Endothelial cell of hepatic sinusoid (primary cell): ENCODE measurements around the gene TTLL5.

Experiments
- in situ Hi-C: cut with HindIII; loops from 2 replicates; pipeline ENCODE4 v1.10.0; 2017; ENCODE audit warnings: low sequenced_read_pairs

TTLL5 gene

DNA sequence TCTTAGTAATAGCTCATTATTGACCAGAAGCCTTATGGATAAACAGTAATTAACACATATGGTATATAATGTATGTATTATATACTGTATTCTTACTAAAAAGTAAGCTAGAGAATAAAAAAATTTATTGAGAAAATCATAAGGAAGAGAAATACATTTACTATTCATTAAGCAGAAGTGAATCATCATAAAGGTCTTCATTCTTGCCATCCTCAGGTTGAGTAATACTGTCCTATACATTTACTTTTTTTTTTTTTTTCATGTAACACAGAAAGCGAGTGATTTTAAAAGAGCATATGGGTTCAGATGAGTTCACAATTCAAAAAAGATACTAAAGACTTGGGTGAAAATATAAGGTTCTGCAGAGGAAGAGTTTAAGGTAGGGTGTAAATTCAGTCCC is 168.3 kb downstream of the TTLL5 start:
- in situ Hi-C loops: no loop called here

DNA sequence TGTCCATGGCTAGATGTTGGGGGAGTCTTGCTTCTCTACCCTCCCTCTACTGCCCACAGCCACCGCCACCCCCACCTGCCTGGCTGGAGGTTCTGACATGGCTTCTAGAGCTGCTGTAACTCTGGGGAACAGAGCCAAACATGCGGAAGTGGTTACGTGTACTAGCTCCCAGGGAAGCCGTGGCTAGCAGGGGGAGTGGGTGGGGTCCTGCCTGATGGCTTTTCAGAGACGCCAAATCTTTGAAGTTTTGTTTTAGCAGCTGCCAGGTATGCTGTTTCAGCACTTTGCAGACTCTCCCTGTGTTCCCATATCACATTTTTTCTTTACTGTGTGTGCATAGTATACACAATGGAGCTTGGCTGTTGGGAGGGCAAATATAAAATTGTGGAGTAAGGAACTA is 170.4 kb downstream of the TTLL5 start:
- in situ Hi-C loops: no loop called here

DNA sequence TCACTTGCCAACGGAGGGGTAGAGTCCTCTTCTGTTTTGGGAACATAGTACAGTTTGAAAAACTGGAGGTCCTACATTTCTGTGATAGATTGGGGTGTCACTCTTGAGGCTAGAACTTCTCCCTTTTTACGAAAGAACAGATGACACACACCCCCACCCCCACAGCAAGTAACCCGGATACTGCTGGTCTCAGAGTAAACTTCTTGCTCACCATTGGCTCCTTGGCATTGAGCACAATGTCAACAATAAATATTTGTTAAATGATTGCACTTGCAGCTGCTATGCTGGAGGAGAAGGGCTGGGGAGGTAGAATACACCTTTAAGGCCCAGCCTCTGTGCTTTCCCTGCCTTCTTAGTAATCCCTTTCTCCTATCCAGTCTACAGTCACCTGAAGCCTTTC is 170.9 kb downstream of the TTLL5 start:
- in situ Hi-C loops: no loop called here

DNA sequence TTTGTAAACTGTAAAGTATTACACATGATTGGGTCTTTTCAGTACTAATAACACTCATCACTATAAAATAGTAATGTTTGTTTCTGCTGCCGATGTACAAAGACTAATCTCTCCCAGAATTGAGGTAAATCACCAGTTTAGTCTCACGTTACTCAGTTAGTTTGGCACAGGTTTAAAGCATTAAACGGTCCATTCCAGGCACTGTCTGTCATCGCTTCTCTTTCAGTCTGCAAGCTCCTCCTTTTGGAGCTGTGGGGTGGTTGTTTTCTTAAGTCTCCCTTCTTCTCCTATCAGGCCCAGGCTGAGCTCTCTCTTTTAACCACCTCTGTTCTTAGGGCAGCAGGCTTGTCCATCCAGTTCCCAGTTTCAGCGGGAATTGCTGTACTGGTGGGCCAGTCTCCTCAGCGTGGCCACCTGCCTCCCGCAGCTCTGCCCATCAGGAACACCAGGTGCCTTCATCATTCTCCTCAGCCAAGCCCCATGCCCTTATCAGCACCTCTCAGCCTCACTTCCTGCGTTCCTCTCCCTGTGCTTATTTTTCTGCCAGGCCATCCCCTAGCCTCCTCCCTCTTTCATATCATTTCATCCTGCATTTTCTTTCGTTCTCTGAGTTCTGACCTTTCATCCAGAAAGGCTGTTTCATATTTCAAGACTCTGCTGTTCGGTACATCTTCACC is 171.7 kb downstream of the TTLL5 start:
- in situ Hi-C loops: no loop called here

DNA sequence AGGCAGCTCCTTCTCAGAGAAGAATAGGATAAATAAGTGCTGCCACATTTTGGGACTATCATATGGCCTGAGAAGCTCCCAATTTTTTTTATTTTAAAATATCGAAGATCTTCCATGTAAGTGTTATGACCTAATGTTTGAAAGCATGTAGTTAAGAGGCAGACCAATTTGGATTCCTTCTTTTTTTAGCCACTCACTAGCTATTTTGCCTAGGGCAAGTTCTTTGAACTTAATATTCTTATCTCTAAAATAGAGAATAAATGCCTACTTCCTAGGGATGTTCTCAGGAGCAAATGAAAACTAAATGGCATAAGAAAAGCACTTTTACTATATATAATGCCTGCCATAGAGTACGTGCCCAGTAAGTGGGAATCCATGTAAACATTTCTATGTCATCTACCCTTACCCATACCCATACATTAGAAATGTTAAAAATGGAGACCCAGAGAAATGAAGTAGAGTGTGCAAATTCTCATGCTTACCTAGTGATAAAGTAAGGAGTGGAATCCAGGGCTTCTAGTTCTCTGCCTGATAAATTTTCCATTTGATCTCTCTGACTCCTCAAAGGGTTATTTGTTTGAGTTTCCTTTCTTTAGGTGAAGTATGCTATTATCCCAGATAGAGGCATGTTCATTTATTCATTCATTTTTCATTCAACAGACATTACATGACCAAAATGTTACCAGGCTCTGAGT is 172.4 kb downstream of the TTLL5 start:
- in situ Hi-C loops: no loop called here

DNA sequence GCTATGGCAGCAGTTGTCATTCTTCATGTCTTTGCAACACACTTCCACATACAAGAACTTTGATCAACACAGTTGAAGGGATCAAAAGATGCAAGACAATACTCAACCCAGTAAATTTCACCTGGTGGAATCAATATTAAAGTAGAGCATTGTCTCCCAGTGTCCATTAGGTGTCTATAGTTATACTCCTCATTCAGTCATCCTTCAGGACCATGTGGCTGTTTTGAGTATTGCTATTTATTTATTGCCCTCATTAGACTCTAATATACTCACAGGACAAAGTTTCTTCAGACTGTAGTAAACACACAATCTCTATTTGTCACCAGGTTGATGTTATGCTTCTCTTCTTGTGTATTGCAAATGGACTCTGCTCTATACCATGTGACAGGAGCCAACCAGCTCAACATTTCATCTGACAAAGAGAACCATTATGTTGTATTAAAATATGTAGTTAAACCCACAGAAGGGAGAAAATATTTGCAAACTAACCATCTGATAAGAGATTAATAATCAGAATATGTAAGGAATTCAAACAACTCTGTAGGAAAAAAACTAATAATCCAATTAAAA is 174.2 kb downstream of the TTLL5 start:
- in situ Hi-C loops: no loop called here

DNA sequence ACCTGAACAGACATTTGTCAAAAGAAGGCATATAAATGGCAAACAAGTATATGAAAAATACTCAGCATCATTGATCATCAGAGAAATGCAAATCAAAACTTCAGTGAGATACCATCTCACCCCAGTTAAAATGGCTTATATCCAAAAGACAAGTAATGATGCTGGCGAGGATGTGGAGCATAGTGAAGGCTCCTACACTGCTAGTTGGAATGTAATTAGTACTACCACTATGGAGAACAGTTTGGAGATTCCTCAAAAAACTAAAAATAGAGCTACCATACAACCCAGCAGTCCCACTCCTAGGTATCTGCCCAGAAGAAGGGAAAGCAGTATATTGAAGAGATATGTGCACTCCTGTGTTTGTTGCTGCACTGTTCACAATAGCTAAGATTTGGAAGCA is 174.7 kb downstream of the TTLL5 start:
- in situ Hi-C loops: no loop called here

DNA sequence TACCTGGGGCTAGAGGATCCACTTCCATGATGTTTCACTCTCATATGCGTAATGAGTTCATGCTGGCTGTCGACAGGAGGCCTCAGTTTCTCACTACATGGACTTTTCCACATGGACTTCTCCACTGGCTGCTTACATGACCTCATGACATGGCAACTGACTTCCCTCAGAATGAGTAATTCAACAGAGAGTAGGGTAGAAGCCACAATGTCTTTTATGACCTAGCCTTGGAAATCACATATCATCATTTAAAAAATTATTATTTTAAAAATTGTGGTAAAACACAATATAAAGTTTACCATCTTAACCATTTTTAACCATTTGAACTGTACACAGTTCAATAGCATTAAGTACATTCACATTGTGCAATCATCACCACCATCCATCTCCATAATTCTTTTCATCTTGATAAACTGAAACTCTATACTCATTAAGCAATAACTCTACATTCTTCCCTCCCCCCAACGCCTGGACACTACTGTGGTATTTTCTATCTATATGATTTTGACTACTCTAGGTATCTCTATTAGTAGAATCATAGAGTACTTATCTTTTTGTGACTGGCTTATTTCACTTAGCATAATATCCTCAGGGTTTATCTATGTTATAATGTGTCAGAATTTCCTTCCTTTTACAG is 176.2 kb downstream of the TTLL5 start:
- in situ Hi-C loops: no loop called here

DNA sequence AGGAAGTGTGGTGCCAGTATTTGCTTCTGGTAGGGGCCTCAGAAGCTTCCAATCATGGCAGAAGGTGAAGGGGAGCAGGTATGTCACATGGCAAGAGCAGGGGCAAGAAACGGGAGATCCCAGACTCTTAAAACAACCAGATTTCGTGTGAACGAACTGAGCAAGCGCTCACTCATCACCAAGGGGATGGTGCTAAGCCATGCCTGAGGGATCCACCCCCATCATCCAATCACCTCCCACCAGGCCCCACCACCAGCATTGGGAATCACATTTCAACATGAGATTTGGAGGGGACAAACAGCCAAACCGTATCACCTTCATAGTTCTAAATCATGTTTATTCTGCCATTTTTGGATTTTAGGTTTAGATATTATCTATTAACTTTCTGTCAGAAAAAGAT is 179.9 kb downstream of the TTLL5 start:
- in situ Hi-C loops: no loop called here

DNA sequence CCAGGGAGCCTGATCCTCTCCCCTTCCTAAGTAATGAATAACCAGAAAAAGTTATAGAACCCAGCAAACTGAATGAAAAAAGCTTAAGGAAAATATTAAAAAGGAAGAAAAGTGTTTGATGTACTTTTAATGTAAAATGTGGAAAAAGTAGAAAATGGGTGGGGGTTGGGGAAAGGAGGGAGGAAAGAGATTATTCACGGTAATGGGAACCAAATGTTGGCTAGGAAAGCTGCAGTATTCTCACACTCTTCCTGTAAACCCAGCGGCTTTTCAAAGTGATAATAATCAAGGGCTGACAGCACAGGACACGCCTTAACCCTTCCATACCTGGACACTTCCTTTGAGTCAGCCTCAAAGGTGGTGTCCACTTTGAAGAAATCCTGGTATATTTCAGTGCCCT is 181.5 kb downstream of the TTLL5 start:
- in situ Hi-C loops: no loop called here

DNA sequence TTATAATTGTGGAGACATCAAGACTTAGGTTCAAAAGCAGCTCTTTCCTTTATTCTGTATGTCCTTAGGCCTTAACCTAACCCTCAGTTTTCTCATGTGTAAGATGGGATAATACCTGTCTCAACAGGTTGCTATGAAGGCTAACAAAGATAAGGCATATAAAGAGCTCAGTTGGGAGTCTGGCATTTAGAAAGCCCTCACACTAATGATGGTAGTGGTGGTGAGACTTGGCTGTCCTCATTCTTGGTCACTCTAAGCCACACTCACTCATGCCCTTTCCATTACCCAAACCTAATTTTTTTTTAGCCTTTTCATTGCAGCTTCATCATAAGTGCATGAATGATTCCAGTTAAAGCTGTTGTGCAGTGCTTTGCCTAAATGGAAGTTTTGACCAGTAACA is 183.4 kb downstream of the TTLL5 start:
- in situ Hi-C loops: no loop called here

DNA sequence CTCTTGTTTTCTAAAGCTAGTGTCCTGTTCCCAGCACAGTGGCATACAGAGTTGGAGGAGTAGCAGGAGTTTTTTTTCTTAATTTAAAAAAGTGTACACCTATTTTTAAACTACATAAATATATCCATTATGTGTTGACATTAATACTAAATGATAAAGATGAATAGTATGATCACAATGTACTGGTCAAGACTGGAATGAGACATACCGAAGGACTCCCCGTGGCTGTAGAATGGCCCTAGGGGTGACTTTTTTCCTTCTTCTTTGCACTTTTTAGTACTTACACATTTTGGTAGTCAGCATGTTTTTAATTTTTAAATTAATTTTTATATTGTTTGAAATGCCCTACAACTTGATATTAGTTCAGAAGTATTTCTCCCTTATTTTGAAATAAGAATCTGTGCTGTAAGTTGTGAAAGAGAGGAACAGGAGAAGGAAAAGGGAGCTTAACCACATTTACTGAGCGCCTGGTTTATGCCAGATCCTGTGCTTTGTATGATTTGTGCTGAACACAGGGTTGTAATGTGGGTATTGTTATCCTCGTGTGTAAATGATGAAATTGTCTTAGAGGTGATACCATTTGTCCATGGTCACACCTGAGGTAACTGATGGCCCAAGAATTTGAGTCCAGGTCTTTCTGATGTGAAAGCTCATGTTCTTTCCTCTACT is 184.2 kb downstream of the TTLL5 start:
- in situ Hi-C loops: loop anchor here (5.0 kb wide), 1 partner anchor 33 kb away; no protein-coding TSS in a partner anchor

DNA sequence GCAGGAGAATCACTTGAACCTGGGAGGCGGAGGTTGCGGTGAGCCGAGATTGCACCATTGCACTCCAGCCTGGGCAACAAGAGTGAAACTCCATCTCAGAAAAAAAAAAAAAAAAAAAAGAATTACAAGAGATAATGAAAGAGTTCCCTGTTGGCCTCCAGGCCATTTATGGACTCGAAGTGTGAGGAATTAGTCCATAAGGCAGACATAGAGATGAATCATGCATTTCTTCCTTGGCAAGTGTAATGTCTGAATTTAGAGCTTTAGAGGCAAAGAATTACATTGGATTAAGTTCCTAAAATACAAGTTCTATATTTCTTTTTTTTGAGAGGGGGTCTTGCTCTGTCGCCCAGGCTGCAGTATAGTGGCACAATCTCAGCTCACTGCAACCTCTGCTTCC is 185.6 kb downstream of the TTLL5 start:
- in situ Hi-C loops: loop anchor here (5.0 kb wide), 1 partner anchor 34 kb away; no protein-coding TSS in a partner anchor

DNA sequence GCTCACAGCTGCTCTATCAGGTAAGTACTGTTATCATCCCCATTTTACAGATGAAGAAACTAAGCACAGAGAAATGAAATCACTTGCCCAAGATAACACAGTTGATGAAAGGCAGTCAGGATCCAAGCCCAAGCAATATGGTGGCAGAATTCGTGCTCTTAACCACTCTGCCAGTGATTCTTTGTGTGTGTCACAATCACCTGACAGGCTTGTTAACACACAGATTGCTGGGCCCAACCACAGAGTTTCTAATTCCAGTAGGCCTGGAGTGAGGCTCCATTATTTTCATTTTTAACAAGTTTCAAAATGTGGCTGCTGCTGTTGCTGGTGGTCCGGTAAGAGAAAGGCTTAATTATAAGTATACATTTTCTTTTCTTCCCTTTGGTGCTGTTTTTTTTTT is 186.5 kb downstream of the TTLL5 start:
- in situ Hi-C loops: loop anchor here (5.0 kb wide), 1 partner anchor 35 kb away; no protein-coding TSS in a partner anchor

DNA sequence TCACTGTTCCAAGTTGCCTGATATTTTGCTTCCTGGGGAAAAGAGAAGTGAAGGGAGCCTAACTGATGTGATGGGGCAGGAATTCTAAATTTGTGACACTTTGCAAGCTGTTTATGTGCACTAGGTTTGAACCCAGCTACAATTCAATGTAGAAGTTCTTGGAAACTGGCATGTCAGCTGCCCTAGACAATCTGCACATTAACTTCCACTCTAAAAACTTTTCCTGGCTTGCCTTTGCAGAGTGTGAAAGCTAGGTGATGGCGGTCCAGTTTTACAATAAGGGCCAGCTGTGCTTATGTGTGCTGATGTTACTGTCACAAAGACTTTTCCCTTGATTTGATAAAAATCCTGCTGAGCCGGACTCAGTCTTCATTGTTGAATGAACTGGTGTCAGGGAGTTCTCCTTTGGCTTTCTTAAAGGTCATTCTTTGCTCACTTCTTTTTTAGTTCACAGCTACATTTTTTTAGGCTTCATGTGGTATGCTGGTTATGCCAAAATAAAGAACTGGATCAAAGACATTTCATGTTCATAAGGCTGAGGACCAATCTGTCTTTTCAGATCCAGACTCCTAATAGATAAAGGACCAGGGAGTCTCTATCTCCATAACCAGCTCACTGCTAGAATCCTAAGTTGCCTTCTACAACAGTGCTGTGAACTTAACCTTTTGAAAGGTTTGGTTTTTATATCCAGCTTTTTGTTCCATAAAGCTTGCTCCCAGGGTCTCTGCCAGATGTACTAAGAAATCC is 187.3 kb downstream of the TTLL5 start:
- in situ Hi-C loops: loop anchor here (5.0 kb wide), 1 partner anchor 36 kb away; no protein-coding TSS in a partner anchor

DNA sequence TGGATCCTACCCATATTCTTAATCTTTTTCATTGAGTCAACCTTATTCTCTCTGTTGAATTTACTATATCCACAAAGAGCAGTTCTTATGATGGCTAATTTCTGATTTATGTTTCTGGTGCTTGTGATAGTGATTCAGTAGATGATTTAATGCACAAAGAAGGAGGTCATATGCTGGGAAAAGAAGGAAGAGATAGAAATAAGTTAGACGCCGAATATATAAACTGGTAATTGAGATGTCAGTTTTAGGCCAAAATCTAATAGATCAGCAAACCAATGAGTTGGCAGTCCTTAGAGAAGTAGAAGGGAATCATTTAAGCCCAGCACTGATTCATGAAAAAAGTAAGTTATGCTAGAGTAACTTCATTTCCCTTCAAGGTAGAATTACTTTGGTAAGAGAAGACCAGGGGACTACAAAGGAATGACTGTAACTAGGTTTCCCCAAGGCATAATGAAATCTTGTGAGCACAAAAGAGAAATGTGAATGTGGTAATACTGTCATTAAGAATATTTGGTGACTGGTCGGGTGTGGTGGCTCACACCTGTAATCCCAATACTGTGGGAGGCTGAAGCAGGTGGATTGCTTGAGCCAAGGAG is 188.4 kb downstream of the TTLL5 start:
- in situ Hi-C loops: loop anchor here (5.0 kb wide), 1 partner anchor 37 kb away; no protein-coding TSS in a partner anchor

DNA sequence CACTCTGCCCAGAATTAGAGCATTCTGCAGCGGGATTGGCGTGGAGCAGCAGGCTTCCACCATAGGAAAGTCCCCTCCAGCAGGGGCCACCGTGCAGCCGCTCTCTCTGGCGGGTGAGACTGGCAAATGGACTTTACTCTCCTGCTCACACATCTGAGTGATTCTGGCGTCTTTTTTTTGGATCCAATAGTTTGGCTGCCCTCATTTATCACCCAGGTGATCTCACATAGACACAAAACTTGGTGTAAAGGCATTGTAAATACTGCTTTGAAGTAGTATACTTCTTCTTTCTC is 190.5 kb downstream of the TTLL5 start:
- in situ Hi-C loops: no loop called here

DNA sequence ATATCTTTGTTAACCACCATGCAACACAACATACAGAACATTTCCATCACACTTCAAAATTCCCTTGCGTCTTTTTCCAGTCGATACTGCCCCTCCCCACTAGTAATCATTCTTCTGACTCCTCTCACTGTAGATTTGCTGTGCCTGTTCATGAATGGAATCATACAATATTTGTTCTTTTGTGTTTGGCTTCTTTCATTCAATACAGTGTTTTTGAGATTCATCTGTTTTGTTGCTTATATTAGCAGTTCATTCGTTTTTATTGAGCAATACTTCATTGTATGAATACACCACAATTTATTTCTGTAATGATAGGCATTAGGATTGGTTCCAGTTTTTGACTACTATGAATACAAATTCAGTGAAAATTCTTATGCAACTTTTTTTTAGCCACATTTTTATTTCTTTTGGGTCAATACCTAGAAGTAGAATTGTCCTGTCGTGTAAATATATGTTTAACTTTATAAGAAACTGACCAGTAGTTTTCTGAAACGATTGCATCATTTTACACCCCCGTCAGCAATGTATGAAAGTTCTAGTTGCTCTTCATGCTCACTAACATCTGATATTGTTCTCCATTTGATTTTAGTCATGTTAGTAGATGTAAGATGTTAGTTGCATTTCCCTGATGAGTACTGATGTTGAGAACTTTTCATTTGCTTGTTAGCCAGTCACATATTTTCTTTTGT is 193.2 kb downstream of the TTLL5 start:
- in situ Hi-C loops: no loop called here

DNA sequence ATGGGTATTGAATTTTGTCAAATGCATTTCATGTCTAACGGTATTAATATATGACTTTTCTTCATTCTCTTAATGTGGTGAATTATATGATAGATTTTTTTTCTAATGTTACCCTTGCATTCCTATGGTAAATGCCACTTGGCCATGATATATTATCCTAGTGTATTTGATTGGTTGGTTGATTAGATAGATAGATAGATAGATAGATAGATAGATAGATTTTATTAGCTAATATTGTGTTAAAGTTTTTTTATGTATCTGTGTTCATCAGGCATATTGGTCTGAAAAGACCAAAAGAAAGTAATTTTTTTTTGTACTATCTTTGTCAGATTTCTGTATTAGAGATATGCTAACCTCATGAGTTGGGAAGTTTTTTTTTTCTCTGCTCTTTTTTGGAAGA is 196.2 kb downstream of the TTLL5 start:
- in situ Hi-C loops: no loop called here

DNA sequence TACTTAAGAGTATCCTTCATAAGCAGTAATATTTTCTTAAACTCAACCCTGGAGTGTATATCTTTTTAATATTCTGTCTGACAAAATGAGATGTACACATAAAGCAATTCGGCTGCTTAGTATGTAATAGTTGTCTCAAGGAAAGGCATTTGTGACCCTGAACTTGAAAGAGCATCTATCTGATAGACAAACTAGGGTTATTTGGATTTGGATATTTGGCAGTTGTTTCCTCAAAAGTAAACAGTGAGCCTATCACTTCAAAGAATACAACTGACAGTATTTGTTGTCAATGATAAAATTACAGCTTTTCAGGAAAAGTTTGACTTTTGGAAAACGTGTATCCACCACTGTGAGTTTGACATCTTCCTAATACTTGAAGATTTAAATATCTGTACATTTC is 197.3 kb downstream of the TTLL5 start:
- in situ Hi-C loops: no loop called here
